DND-41 (cell line): Measurements from ENCODE around the gene ARHGAP26.

Experiments
- ATAC-seq: fragments of 200-7000 bp; cut with Tn5 transposase; 3 replicates; pipeline ENCODE4 v1.9.1; 2021; ENCODE audit warnings: low read depth; ENCODE audit not compliant: insufficient read depth
- DNase-seq: peaks from one replicate; pipeline ENCODE4 v3.0.0-alpha.2; 2020
- H2AFZ ChIP-seq: 2 replicates; pipeline ENCODE4 v1.6.0; 2012; ENCODE audit warnings: low read depth, low read length
- H3K27ac ChIP-seq: 2 replicates; pipeline ENCODE4 v1.5.1; 2012; ENCODE audit warnings: low read length, inconsistent platforms
- H3K27me3 ChIP-seq: fragments of 200-600 bp; sonication (generic); 2 replicates; pipeline ENCODE4 v1.6.0; 2012; ENCODE audit warnings: low read length, mild to moderate bottlenecking, inconsistent platforms; ENCODE audit not compliant: insufficient read depth, poor library complexity
- H3K36me3 ChIP-seq: 2 replicates; pipeline ENCODE4 v1.5.1; 2012; ENCODE audit warnings: low read length, inconsistent platforms; ENCODE audit not compliant: insufficient read depth
- H3K4me1 ChIP-seq: 2 replicates; pipeline ENCODE4 v1.5.1; 2012; ENCODE audit warnings: mild to moderate bottlenecking, low read length; ENCODE audit not compliant: insufficient read depth
- H3K4me2 ChIP-seq: 2 replicates; pipeline ENCODE4 v1.6.0; 2012; ENCODE audit warnings: mild to moderate bottlenecking, moderate library complexity, low read length, inconsistent platforms; ENCODE audit not compliant: insufficient read depth
- H3K4me3 ChIP-seq, 2 experiments: fragments of 200-600 bp in 1 of 2; shearing (Covaris generic) in 1 of 2; 2 replicates each; pipeline ENCODE4 v1.5.1; 2012 to 2016; ENCODE audit warnings: inconsistent platforms in 2 of 2, low read length in 2 of 2, mild to moderate bottlenecking in 2 of 2, low read depth in 1 of 2, moderate library complexity in 1 of 2
- H3K79me2 ChIP-seq: 2 replicates; pipeline ENCODE4 v1.6.0; 2012; ENCODE audit warnings: low read length, inconsistent platforms; ENCODE audit not compliant: insufficient read depth
- H3K9ac ChIP-seq: 2 replicates; pipeline ENCODE4 v1.6.0; 2012; ENCODE audit warnings: low read depth, mild to moderate bottlenecking, inconsistent platforms, low read length, moderate library complexity
- H3K9me3 ChIP-seq: 2 replicates; pipeline ENCODE4 v1.5.1; 2012; ENCODE audit warnings: low read length, moderate library complexity, mild to moderate bottlenecking, inconsistent platforms; ENCODE audit not compliant: insufficient read depth, severe bottlenecking
- H4K20me1 ChIP-seq: 2 replicates; pipeline ENCODE4 v1.6.0; 2012; ENCODE audit warnings: low read length; ENCODE audit not compliant: insufficient read depth
- EZH2 ChIP-seq: IDR thresholded peaks from 3 replicates; pipeline ENCODE4 v1.6.1; 2012; ENCODE audit warnings: borderline replicate concordance, low read depth, mild to moderate bottlenecking, moderate library complexity, low read length, inconsistent platforms; ENCODE audit not compliant: severe bottlenecking
- TF ChIP-seq, protein P1 (sequence below): IDR thresholded peaks from 2 replicates; pipeline ENCODE4 v1.5.1; 2012; ENCODE audit warnings: borderline replicate concordance, low read length, moderate library complexity, mild to moderate bottlenecking; ENCODE audit not compliant: poor library complexity, severe bottlenecking; ENCODE audit errors: extremely low read depth

ARHGAP26 gene

DNA sequence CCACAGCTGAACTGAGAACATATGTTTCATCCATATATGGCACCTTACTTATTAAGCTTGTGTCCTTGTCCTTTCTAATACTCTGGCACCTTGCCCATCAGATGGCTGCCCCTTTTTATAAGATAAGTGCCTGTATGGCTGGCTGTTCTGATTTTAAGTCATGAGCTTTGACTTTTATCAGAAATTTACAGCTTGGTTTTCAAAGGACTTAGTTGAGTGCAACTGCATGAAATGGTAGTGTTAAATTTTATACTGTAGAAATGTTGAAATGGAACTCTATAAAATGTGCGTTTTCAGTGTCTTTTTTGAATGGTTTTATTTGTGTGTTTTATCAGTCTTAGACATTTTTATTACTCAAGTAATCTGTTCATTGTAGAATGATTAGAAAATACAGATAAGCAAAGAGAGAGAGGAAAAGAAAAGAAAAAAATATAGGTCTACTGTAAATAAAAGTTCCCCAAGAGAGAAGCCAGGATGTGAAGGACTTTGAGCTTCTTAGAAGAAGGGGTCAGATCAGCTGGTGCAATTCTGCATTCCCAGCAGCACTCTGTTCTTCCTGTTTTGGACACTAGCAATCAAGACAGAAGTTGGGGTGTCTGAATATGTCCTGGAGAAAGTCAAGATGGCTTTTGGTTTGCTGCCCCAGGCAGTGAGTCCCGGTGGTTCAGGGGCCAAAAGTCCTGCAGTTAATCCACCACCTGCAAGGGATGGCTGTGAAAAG, 38.9 kb downstream of the ARHGAP26 start:
- Histone ChIP-seq H2AFZ (no peak overlapping the region), H3K4me1 (no peaks in the 10 kb centered on the region), H3K27me3 (no peaks in the 10 kb centered on the region), H3K4me3 (no peak overlapping the region), H3K79me2 (peaks cover 33% of the 10 kb centered on the region), H3K36me3 (no peaks in the 10 kb centered on the region), H3K9ac (no peak overlapping the region), H3K9me3 (no peaks in the 10 kb centered on the region), H3K27ac (no peak overlapping the region), H3K4me2 (no peak overlapping the region), H4K20me1 (peaks cover 3% of the 10 kb centered on the region; the same call in 1 of the 2 replicates)
- TF ChIP-seq, protein P1, sequence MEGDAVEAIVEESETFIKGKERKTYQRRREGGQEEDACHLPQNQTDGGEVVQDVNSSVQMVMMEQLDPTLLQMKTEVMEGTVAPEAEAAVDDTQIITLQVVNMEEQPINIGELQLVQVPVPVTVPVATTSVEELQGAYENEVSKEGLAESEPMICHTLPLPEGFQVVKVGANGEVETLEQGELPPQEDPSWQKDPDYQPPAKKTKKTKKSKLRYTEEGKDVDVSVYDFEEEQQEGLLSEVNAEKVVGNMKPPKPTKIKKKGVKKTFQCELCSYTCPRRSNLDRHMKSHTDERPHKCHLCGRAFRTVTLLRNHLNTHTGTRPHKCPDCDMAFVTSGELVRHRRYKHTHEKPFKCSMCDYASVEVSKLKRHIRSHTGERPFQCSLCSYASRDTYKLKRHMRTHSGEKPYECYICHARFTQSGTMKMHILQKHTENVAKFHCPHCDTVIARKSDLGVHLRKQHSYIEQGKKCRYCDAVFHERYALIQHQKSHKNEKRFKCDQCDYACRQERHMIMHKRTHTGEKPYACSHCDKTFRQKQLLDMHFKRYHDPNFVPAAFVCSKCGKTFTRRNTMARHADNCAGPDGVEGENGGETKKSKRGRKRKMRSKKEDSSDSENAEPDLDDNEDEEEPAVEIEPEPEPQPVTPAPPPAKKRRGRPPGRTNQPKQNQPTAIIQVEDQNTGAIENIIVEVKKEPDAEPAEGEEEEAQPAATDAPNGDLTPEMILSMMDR = no peak
- no peak for TF ChIP-seq EZH2
- ATAC-seq = no peak
- DNase-seq = no peak

GRCh38 chr5:142810081-142810480, 39.9 kb downstream of the ARHGAP26 start:
- Histone ChIP-seq H2AFZ (no peak overlapping the region), H3K27ac (no peak overlapping the region), H3K4me1 (no peaks in the 10 kb centered on the region), H3K4me3 (no peak overlapping the region), H3K9me3 (no peaks in the 10 kb centered on the region), H3K79me2 (peaks cover 28% of the 10 kb centered on the region), H4K20me1 (peaks cover 3% of the 10 kb centered on the region; the same call in 1 of the 2 replicates), H3K9ac (no peak overlapping the region), H3K36me3 (no peaks in the 10 kb centered on the region), H3K4me2 (no peak overlapping the region), H3K27me3 (no peaks in the 10 kb centered on the region)
- ATAC-seq = no peak
- no peak for DNase-seq
- TF ChIP-seq, protein P1 = no peak
- no peak for TF ChIP-seq EZH2

DNA sequence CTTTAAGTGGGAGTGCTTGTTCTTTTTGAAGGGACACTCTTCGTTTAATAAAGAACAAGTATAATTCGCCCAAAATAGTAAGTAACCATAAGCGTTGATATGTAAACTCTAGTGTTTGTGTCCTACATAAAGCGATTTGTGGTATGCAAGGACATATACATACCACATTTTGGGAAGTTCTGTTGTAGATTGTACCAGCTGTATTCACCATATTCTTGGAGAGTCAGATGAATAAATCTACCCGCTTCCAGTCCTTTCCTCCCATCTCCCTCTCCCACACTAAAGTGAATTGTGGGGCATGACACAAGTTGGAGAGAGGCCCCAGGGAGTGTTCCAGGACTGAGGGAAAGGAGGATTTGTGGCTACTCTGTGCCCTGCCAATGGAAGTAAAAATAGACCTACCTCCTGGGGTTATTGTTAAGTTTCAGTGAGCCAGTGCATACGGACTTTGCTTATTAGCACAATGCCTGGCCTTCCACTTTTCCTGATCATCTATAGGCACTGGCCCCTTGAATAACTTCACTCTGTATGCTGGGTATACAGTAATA, 40.6 kb downstream of the ARHGAP26 start:
- Histone ChIP-seq H3K9me3 (no peaks in the 10 kb centered on the region), H3K4me1 (no peaks in the 10 kb centered on the region), H3K4me2 (no peak overlapping the region), H3K27ac (no peak overlapping the region), H3K4me3 (no peak overlapping the region), H3K27me3 (no peaks in the 10 kb centered on the region), H3K36me3 (no peaks in the 10 kb centered on the region), H3K9ac (no peak overlapping the region), H2AFZ (no peak overlapping the region), H4K20me1 (peaks cover 3% of the 10 kb centered on the region; the same call in 1 of the 2 replicates), H3K79me2 (peaks cover 23% of the 10 kb centered on the region)
- no peak for TF ChIP-seq EZH2
- TF ChIP-seq, protein P1 = no peak
- DNase-seq (no peak), ATAC-seq (no peak)
